HG02885 (cell line): ENCODE data around the gene MAD2L2.

Source experiments
- ATAC-seq: cut with Tn5 transposase; IDR thresholded peaks from one replicate; pipeline ENCODE4 v1.9.1; 2021; ENCODE audit warnings: mild to moderate bottlenecking; ENCODE audit not compliant: unreplicated experiment, poor library complexity

MAD2L2 gene

GRCh38 chr1:11706292-11706691 lies 25.3 kb upstream of the MAD2L2 start:
- no peak for ATAC-seq

- no peak for ATAC-seq
Measured at GRCh38 chr1:11705596-11705995, 24.6 kb upstream of the MAD2L2 start.

GRCh38 chr1:11704691-11705475 lies 23.9 kb upstream of the MAD2L2 start:
- ATAC-seq = no peak

- no peak for ATAC-seq
Measured at GRCh38 chr1:11704194-11704529, 23.2 kb upstream of the MAD2L2 start.

- no peak for ATAC-seq
Measured at GRCh38 chr1:11703357-11704193, 22.6 kb upstream of the MAD2L2 start.

GRCh38 chr1:11701981-11702803 lies 21.2 kb upstream of the MAD2L2 start:
- no peak for ATAC-seq

GRCh38 chr1:11701551-11701961 lies 20.6 kb upstream of the MAD2L2 start:
- no peak for ATAC-seq

- no peak for ATAC-seq
Measured at GRCh38 chr1:11700601-11701467, 19.9 kb upstream of the MAD2L2 start.

GRCh38 chr1:11697893-11698210 lies 16.9 kb upstream of the MAD2L2 start:
- no peak for ATAC-seq

GRCh38 chr1:11697188-11697892 lies 16.4 kb upstream of the MAD2L2 start:
- no peak for ATAC-seq

DNA sequence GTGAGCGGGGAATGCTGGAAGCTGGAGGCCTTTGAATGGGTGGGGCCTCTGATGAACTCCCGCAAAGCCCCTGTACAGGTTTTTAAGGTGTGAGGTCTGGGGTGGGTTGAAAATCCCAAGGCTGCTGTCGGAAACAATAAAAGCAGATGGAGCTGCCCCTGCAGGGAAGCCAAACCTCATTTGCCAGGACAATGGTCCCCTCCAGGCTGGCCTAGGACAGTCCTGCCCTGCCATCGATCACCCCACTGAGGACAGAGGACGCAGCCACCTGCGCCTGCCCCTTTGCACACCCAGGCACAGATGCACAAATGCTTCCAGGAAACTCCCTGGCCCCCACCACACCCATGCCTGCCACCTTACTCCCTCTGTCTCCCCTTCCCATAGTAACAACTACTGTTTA lies 14.9 kb upstream of the MAD2L2 start:
- ATAC-seq = no peak

DNA sequence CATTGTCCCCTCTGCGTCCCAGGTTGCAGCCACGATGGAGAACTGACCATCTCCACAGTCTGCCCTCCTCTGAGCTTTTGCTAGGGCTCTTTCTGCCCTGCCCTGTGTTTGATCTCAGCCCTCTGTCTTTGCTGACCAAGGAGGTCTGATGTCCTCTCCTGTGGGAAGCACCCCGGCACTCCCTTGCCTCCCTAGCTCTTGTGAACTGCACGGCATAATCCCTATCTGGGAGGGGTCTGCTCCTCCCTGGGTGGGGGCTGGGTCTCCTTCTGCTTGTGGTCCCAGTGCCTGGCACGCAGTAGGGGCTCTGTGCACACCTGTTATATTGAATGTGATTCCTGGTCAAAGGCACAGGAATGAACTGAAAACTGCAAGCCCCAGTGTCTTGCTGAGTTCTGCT lies 13.0 kb upstream of the MAD2L2 start:
- no peak for ATAC-seq

GRCh38 chr1:11693024-11693590 lies 12.2 kb upstream of the MAD2L2 start:
- ATAC-seq = no peak

- ATAC-seq = no peak
Measured at GRCh38 chr1:11691928-11692711, 11.2 kb upstream of the MAD2L2 start.

- ATAC-seq = no peak
Measured at GRCh38 chr1:11691302-11691914, 10.5 kb upstream of the MAD2L2 start, which contains the start of gene DRAXIN. Gene DRAXIN, plus strand, starts transcription at chr1:11691710. Its CDS starts 14,549 bp downstream, at chr1:11706259.

DNA sequence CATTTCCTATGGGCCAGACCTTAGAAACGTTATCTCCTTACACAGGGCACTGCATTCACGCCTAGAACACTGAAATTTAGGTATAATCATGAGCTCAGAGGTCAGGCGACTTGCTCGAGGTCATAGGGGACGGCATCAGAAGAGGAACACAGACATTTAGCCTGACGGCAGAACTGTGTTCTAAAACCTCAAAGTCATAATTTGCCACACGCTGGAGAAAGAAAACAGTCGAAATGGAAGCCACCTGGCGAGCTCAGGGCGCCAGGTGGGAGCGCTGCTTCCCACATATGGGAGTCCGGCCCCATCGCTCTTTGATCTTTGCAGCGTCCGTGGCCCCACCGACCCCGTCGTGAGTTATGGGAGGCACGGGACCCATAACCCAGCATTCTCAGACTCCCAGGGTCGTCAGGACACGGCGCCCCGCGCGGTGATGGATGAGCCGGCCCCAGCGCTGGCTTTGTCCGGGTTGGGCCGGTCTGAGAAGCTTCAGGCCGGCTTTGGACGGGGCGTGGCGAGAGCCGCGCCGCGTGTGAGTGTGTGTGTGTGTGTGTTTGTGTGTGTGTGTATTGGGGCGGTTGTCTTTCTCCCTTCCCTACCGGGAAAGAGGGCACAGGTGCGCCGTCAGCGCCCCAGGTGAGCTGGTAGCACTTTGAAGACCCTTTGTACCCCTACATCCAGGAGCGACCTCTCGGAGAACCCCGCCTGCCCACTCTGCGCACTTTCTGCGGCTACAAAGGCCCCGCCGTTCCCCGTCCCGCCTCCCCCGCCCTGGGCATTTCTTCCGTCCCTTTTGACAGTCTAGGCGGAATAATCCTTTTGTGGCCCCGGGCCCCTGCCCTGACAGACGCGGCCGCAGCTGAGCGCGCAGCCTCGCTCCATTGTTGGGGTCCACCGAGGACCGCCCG lies 9.7 kb upstream of the MAD2L2 start:
- ATAC-seq = no peak

DNA sequence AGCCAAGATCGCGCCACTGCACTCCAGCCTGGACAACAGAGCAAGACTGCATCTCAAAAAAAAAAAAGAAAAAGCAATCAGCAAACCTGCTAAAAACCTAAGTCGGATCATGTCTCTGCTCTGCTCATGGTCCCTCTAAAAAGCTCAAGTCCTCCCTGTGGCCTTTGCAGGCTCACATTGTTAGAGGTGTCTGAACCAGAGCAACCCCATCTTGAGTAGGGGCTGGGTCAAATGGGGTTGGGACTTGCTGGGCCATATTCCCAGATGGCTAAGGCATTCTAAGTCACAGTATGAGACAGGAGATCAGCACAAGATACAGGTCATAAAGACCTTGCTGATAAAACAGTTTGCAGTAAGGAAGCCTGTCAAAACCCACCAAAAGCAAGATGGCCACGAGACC lies 7.6 kb upstream of the MAD2L2 start:
- no peak for ATAC-seq
